HG03457 (cell line): ENCODE results near the gene PPP4C.

Source experiments
- ATAC-seq: cut with Tn5 transposase; IDR thresholded peaks from one replicate; pipeline ENCODE4 v1.9.1; 2021; ENCODE audit warnings: moderate number of reproducible peaks; ENCODE audit not compliant: unreplicated experiment

PPP4C gene

GRCh38 chr16:30054959-30055553, 20.7 kb upstream of the PPP4C start:
- ATAC-seq, result no peak

GRCh38 chr16:30060346-30060745, 15.4 kb upstream of the PPP4C start:
- no peak for ATAC-seq

- ATAC-seq, result no peak
These were observed 14.8 kb upstream of the PPP4C start for GRCh38 chr16:30060836-30061554.

- no peak for ATAC-seq
These were observed 12.4 kb upstream of the PPP4C start for GRCh38 chr16:30063278-30063892.

- no peak for ATAC-seq
These were observed 11.7 kb upstream of the PPP4C start for GRCh38 chr16:30063893-30064728.

GRCh38 chr16:30064729-30065101, 11.1 kb upstream of the PPP4C start:
- no peak for ATAC-seq

GRCh38 chr16:30065102-30065942, 10.5 kb upstream of the PPP4C start, which contains the start of gene ALDOA:
Gene ALDOA, plus strand, starts transcription at chr16:30065760. Its CDS starts 1,138 bp downstream, at chr16:30066898.
- peak; percentile 72 for ATAC-seq

- ATAC-seq, result no peak
These were observed 9.6 kb upstream of the PPP4C start for GRCh38 chr16:30065943-30066760.

- ATAC-seq, result no peak
These were observed 8.8 kb upstream of the PPP4C start for GRCh38 chr16:30066761-30067583.

- no peak for ATAC-seq
These were observed 8.2 kb upstream of the PPP4C start for GRCh38 chr16:30067584-30067916.

GRCh38 chr16:30068333-30068732, 7.5 kb upstream of the PPP4C start:
- no peak for ATAC-seq

GRCh38 chr16:30068750-30069610, 6.8 kb upstream of the PPP4C start:
- ATAC-seq, result no peak

GRCh38 chr16:30069611-30070462, 6.0 kb upstream of the PPP4C start:
- ATAC-seq, result no peak

- no peak for ATAC-seq
These were observed 5.3 kb upstream of the PPP4C start for GRCh38 chr16:30070490-30070889.

- no peak for ATAC-seq
These were observed 540 bp downstream of the PPP4C start for GRCh38 chr16:30076276-30076791.

GRCh38 chr16:30077656-30078055, 1.9 kb downstream of the PPP4C start:
- ATAC-seq, result no peak

GRCh38 chr16:30078744-30079143, 3.0 kb downstream of the PPP4C start:
- ATAC-seq, result no peak
